H1 (cell line): ENCODE measurements around the gene CHRNA1. TPM values are rescaled to one million over a fixed set of nuclear protein-coding genes. Genes with fewer than 3 reads are reported as not detected.

Experiments used
- ATF2 ChIP-seq: IDR thresholded peaks from 2 replicates; pipeline ENCODE4 v1.6.1; 2012; ENCODE audit warnings: low read length, inconsistent platforms
- polyA plus RNA-seq, 7 experiments: library from polyadenylated mRNA; depleted of rRNA in 3 of 7; stranded (reverse) in 5 of 7; unstranded in 2 of 7; fragments of >200 nt in 5 of 7; fragments of 200-250 nt in 2 of 7; gene quantifications; 1 replicate in 5 of 7; 2 replicates in 1 of 7; 4 replicates in 1 of 7; pipeline versions ENCODE4 v1.2.1 to v1.2.3, GENCODE V29; 2011 to 2013; ENCODE audit warnings: missing spikeins in 2 of 7, mixed read lengths in 2 of 7
- total RNA-seq: library from RNA; stranded (reverse); fragmentation: NEBNext Ultra II Directional; extraction: Animal tissue kit (Norgen Biotek cat#: 25700); gene quantifications from 2 replicates; pipeline ENCODE4 v1.2.1, GENCODE V29; 2021
- TF ChIP-seq, protein P1 (sequence below): IDR thresholded peaks from 2 replicates; pipeline ENCODE4 v1.6.1; 2011; ENCODE audit warnings: low read length, improper control_type of control experiment

Gene CHRNA1
- total and polyA plus RNA-seq, 2 of the 8 experiments (the other 6 are each of a cell fraction or from before 2014, with no cell fraction given): 0.11 to 0.15 TPM

DNA sequence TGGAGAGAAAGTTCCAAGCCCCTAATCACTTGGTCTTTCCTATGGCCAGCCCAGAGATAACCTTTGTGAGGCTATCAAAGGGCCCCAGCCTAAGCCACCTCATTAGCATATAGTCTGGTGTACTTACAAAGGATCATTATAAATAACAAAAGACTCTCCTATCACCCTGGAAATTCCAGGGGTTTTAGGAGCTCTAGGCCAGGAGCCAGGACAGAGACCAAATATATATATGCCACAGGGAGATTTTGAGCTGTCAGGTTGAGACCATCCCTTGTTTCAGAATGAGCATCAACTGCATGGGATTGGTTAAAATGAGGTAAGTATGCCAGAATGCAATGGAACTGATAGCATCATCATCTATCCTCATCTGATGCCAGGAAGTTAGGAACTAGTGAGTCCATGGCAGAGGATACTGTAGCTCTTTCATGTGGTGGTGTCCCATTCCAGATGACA lies 32.1 kb upstream of the CHRNA1 start (continued):
- 0 out of 2 replicates have a peak, but pooled peaks have one; percentile 34 for TF ChIP-seq ATF2
- TF ChIP-seq, protein P1, sequence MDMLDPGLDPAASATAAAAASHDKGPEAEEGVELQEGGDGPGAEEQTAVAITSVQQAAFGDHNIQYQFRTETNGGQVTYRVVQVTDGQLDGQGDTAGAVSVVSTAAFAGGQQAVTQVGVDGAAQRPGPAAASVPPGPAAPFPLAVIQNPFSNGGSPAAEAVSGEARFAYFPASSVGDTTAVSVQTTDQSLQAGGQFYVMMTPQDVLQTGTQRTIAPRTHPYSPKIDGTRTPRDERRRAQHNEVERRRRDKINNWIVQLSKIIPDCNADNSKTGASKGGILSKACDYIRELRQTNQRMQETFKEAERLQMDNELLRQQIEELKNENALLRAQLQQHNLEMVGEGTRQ: no peak
